GM12878 (cell line): Measurements from ENCODE around the gene C9orf72. TPM values are rescaled to one million over a fixed set of nuclear protein-coding genes. Genes with fewer than 3 reads are reported as not detected.

Experiments used
- ATAC-seq: fragments of 200-7000 bp; cut with Tn5 transposase; 3 replicates; pipeline ENCODE4 v1.9.1; 2020; ENCODE audit warnings: mild to moderate bottlenecking, moderate library complexity
- BruUV-seq: library from RNA; stranded (reverse); fragments of 400-500 nt; replicated peaks from 2 replicates; lab custom pipeline; 2021; lab: Mats Ljungman, UMichigan
- CTCF ChIA-PET: fragments of 300-600 bp; sonication (Branson Sonifier 250); formaldehyde crosslinking; extraction: SDS; loops from one replicate; lab custom pipeline; 2021; ENCODE audit warnings: inconsistent platforms; lab: Yijun Ruan, JAX
- POLR2A ChIA-PET: fragments of 350-600 bp; formaldehyde crosslinking; extraction: SDS; loops from one replicate; lab custom pipeline; 2021; ENCODE audit warnings: inconsistent platforms; lab: Charles Lee
- RAD21 ChIA-PET: fragments of 300-600 bp; sonication (Branson Sonifier 250); formaldehyde crosslinking; loops from one replicate; lab custom pipeline; 2023; ENCODE audit warnings: antibody characterized with exemption; ENCODE audit not compliant: unreplicated experiment; lab: Charles Lee
- SMC1A ChIA-PET: fragments of 300-600 bp; sonication (Branson Sonifier 250); formaldehyde crosslinking; loops from one replicate; lab custom pipeline; 2023; ENCODE audit not compliant: unreplicated experiment, uncharacterized antibody; lab: Charles Lee
- DNase-seq: peaks from one replicate; pipeline ENCODE4 v3.0.0-alpha.2; 2011; ENCODE audit warnings: low read depth, low spot score
- FAIRE-seq: peaks from 3 replicates; lab custom pipeline; 2011; peaks lifted over from hg19 to GRCh38; lab: Jason Lieb, UNC
- H2AFZ ChIP-seq: 2 replicates; pipeline ENCODE4 v1.6.0; 2011; ENCODE audit warnings: low read depth, low read length, control low read depth; ENCODE audit not compliant: control insufficient read depth
- H3K27ac ChIP-seq: 2 replicates; pipeline ENCODE4 v1.5.1; 2011; ENCODE audit warnings: control low read depth; ENCODE audit not compliant: control insufficient read depth, insufficient read depth
- H3K27me3 ChIP-seq, 2 experiments: replicated peaks in 1 of 2; 2 replicates each; pipeline versions ENCODE4 v1.6.0 to v1.6.1; 2011; ENCODE audit warnings: low read length in 1 of 2; ENCODE audit not compliant: control insufficient read depth in 2 of 2, insufficient read depth in 2 of 2
- H3K36me3 ChIP-seq, 2 experiments: 2 replicates each; pipeline ENCODE4 v1.5.1; 2011; ENCODE audit warnings: low read length in 1 of 2; ENCODE audit not compliant: control insufficient read depth in 2 of 2, insufficient read depth in 2 of 2
- H3K4me1 ChIP-seq: 2 replicates; pipeline ENCODE4 v1.6.1; 2011; ENCODE audit warnings: mild to moderate bottlenecking, low read length, moderate library complexity, mixed read lengths; ENCODE audit not compliant: control insufficient read depth, insufficient read depth
- H3K4me2 ChIP-seq: 2 replicates; pipeline ENCODE4 v1.6.0; 2011; ENCODE audit warnings: control low read depth; ENCODE audit not compliant: control insufficient read depth, insufficient read depth
- H3K4me3 ChIP-seq: fragments of 200-600 bp; sonication (generic); 2 replicates; pipeline ENCODE4 v1.5.1; 2016
- H3K79me2 ChIP-seq: 2 replicates; pipeline ENCODE4 v1.6.0; 2011; ENCODE audit warnings: low read length; ENCODE audit not compliant: control insufficient read depth, insufficient read depth
- H3K9ac ChIP-seq: 2 replicates; pipeline ENCODE4 v1.8.0; 2011; ENCODE audit warnings: low read length, control low read depth, mixed read lengths; ENCODE audit not compliant: control insufficient read depth, insufficient read depth
- H3K9me3 ChIP-seq: replicated peaks from 3 replicates; pipeline ENCODE4 v1.5.1; 2011; ENCODE audit warnings: mild to moderate bottlenecking, low read length; ENCODE audit not compliant: control insufficient read depth, insufficient read depth
- H4K20me1 ChIP-seq: 2 replicates; pipeline ENCODE4 v1.6.0; 2011; ENCODE audit not compliant: control insufficient read depth, insufficient read depth
- BHLHE40 ChIP-seq, 2 experiments: fragments of 450-650 bp in 1 of 2; IDR thresholded peaks; 2 replicates each; pipeline ENCODE4 v1.6.1; 2011 to 2017; ENCODE audit warnings: low read depth in 2 of 2, borderline replicate concordance in 1 of 2, improper control_type of control experiment in 1 of 2, low read length in 1 of 2, mild to moderate bottlenecking in 1 of 2
- DPF2 ChIP-seq: fragments of 450-650 bp; IDR thresholded peaks from 2 replicates; pipeline ENCODE4 v1.6.1; 2017; ENCODE audit warnings: mild to moderate bottlenecking
- ETV6 ChIP-seq, 2 experiments: fragments of 450-650 bp in 1 of 2; IDR thresholded peaks in 1 of 2; conservative IDR thresholded peaks in 1 of 2; 2 replicates each; pipeline ENCODE4 v1.6.1; 2014; ENCODE audit warnings: antibody characterized with exemption in 1 of 2, borderline replicate concordance in 1 of 2, low read depth in 1 of 2, mild to moderate bottlenecking in 1 of 2, moderate library complexity in 1 of 2
- IKZF1 ChIP-seq: fragments of 450-650 bp; conservative IDR thresholded peaks from 2 replicates; pipeline ENCODE4 v1.6.1; 2017; ENCODE audit warnings: antibody characterized with exemption, mild to moderate bottlenecking
- MTA2 ChIP-seq: fragments of 450-650 bp; IDR thresholded peaks from 2 replicates; pipeline ENCODE4 v1.6.1; 2016; ENCODE audit warnings: low read depth, mild to moderate bottlenecking, moderate library complexity
- NBN ChIP-seq: fragments of 450-650 bp; IDR thresholded peaks from 2 replicates; pipeline ENCODE4 v1.6.1; 2016
- PKNOX1 ChIP-seq: fragments of 450-650 bp; IDR thresholded peaks from 2 replicates; pipeline ENCODE4 v1.6.1; 2016; ENCODE audit warnings: mild to moderate bottlenecking
- RAD51 ChIP-seq: fragments of 450-650 bp; IDR thresholded peaks from 2 replicates; pipeline ENCODE4 v1.6.1; 2016; ENCODE audit warnings: moderate library complexity, mild to moderate bottlenecking, inconsistent platforms
- SMAD1 ChIP-seq: fragments of 450-650 bp; IDR thresholded peaks from 2 replicates; pipeline ENCODE4 v1.6.1; 2018; ENCODE audit warnings: mild to moderate bottlenecking, low read depth; ENCODE audit not compliant: partially characterized antibody
- SUZ12 ChIP-seq: fragments of 200-600 bp; sonication (generic); IDR thresholded peaks from one replicate; pipeline ENCODE4 v1.6.1; 2018; ENCODE audit warnings: antibody characterized with exemption, mild to moderate bottlenecking; ENCODE audit not compliant: unreplicated experiment
- WGBS: methylation state at CpG from one replicate; pipeline ENCODE4 v1.1.6; 2016; ENCODE audit warnings: low lambda C conversion rate; ENCODE audit not compliant: insufficient replicate concordance, insufficient coverage; ENCODE audit errors: missing lambda C conversion rate; 5-methylcytosine and 5-hydroxymethylcytosine counted together
- in situ Hi-C: fragments of 300-500 bp; cut with MboI; formaldehyde crosslinking; loops from 9 replicates; pipeline ENCODE4 v1.14.3; 2018; ENCODE audit warnings: mixed read lengths
- intact Hi-C: fragments of 100-400 bp; cut with micrococcal nuclease; formaldehyde crosslinking; loops from one replicate; pipeline ENCODE4 v1.14.2; 2022; ENCODE audit not compliant: unreplicated experiment
- polyA plus RNA-seq, 11 experiments: library from polyadenylated mRNA; depleted of rRNA in 4 of 11; unstranded in 6 of 11; stranded (reverse) in 5 of 11; fragments of >200 nt; fragmentation: Nextera tagmentation in 4 of 11; fragmentation: Illumina TruSeq in 1 of 11; extraction: Ambion mirVana in 4 of 11; extraction: Trizol in 1 of 11; gene quantifications; 1 replicate in 1 of 11; 2 replicates in 10 of 11; pipeline versions ENCODE4 v1.2.1 to v1.2.3, GENCODE V29; 2011 to 2016; ENCODE audit warnings: inconsistent platforms in 2 of 11, missing spikeins in 2 of 11, low read depth in 1 of 11
- total RNA-seq, 4 experiments: library from RNA; depleted of rRNA in 3 of 4; stranded (reverse); fragments of >200 nt in 3 of 4; fragmentation: Illumina TruSeq in 1 of 4; extraction: Trizol in 1 of 4; gene quantifications; 2 replicates each; pipeline versions ENCODE4 v1.2.1 to v1.2.3, GENCODE V29; 2013 to 2021
- TF ChIP-seq, protein P1 (sequence below): fragments of 450-650 bp; IDR thresholded peaks from 2 replicates; pipeline ENCODE4 v1.6.1; 2017; ENCODE audit warnings: low read depth, mild to moderate bottlenecking, moderate library complexity

The C9orf72 gene
- total and polyA plus RNA-seq, 10 of the 15 experiments (the other 5 are each of a cell fraction or from before 2014, with no cell fraction given), result 4.8 to 9.0 (median 6.4) TPM

DNA sequence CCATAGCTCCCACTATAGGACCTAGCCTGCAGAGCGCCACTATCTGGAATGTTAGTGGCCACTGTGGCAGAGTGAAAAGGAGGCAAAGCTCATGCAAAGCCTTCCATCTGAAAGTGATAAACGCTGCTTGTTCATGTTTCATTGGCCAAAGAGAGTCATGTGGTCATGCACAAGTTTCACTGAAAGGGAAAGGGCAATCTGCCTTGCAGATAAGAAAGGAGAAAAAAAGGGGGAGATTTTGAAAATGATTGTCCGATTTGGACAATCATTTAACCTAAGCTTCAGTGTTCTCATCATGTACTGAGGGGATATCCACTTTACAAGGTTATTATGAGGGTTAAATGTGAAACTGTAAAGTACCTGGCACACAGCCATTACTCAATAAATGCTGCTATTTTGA, 34.6 kb downstream of the C9orf72 start:
- H3K4me2 ChIP-seq, result no peak overlapping the region
- intact Hi-C loops, result no loop called here
- no peaks in the 10 kb centered on the region for H3K27me3 ChIP-seq
- no peak overlapping the region for H2AFZ ChIP-seq
- CTCF ChIA-PET, result interaction anchor here (0.7 to 6.2 kb wide), 14 partner anchors 8 to 207 kb away, joined by 3 to 65 read pairs (median 4); partner anchors contain the start of genes C9orf72 and MOB3B
- H3K36me3 ChIP-seq, result no peaks in the 10 kb centered on the region
- SMC1A ChIA-PET, result interaction anchor here (0.6 to 11.1 kb wide), 13 partner anchors 8 to 291 kb away, joined by 3 to 89 read pairs (median 4); partner anchors contain the start of genes C9orf72 and MOB3B
- in situ Hi-C loops, result no loop called here
- ATAC-seq (peak; percentile 62), DNase-seq (no peak), FAIRE-seq (peak; percentile 62)
- POLR2A ChIA-PET, result interaction anchor here (0.8 to 3.6 kb wide), 4 partner anchors 9 to 206 kb away, joined by 3 to 21 read pairs (median 4); partner anchors contain the start of gene MOB3B
- BruUV-seq, result no TSS peak
- H3K79me2 ChIP-seq, result no peaks in the 10 kb centered on the region
- H3K9me3 ChIP-seq, result no peaks in the 10 kb centered on the region
- peaks cover 10% of the 10 kb centered on the region for H3K4me1 ChIP-seq
- H3K4me3 ChIP-seq, result no peak overlapping the region
- RAD21 ChIA-PET, result interaction anchor here (0.6 to 6.3 kb wide), 7 partner anchors 9 to 792 kb away, joined by 3 to 62 read pairs (median 7); partner anchors contain the start of genes C9orf72 and MOB3B
- no peaks in the 10 kb centered on the region for H4K20me1 ChIP-seq
- H3K9ac ChIP-seq, result no peak overlapping the region
- TF ChIP-seq IKZF1 (peak; percentile 32; the same call in 1 of the 2 replicates), SMAD1 (peak; percentile 23), SUZ12 (no peak), PKNOX1 (0 out of 2 replicates have a peak, but pooled peaks have one; percentile 43), MTA2 (peak; percentile 34; the same call in 1 of the 2 replicates), NBN (no peak), RAD51 (peak; percentile 76; the same call in 1 of the 2 replicates), DPF2 (0 out of 2 replicates have a peak, but pooled peaks have one; percentile 24), BHLHE40 (IDR thresholded peaks at IDR 0.05; ENCODE audit: borderline replicate concordance in 1 of 2, low read depth in 2 of 2, low read length in 1 of 2) (peak; percentile 21 to 40; a peak in 2 of 4 replicates), ETV6 (conservative IDR thresholded peaks at IDR 0.05 in 1 of 2, IDR thresholded peaks at IDR 0.05 in 1 of 2; ENCODE audit: borderline replicate concordance in 1 of 2, low read depth in 1 of 2) (no peak)
- TF ChIP-seq, protein P1, sequence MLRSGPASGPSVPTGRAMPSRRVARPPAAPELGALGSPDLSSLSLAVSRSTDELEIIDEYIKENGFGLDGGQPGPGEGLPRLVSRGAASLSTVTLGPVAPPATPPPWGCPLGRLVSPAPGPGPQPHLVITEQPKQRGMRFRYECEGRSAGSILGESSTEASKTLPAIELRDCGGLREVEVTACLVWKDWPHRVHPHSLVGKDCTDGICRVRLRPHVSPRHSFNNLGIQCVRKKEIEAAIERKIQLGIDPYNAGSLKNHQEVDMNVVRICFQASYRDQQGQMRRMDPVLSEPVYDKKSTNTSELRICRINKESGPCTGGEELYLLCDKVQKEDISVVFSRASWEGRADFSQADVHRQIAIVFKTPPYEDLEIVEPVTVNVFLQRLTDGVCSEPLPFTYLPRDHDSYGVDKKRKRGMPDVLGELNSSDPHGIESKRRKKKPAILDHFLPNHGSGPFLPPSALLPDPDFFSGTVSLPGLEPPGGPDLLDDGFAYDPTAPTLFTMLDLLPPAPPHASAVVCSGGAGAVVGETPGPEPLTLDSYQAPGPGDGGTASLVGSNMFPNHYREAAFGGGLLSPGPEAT, result peak; percentile 73; the same call in 1 of the 2 replicates
- WGBS, result 100% methylated on average over 3 of the region's 3 CpGs
- H3K27ac ChIP-seq, result no peak overlapping the region
